ENCODE measurements around the gene ALOX5.

ALOX5 gene

GRCh38 chr10:45418849-45419675 lies 45.0 kb downstream of the ALOX5 start:
- no peak for TF ChIP-seq POLR2AphosphoS5 (IDR thresholded peaks at IDR 0.05; ENCODE audit: low read depth, low read length)
- TF ChIP-seq SIN3A (IDR thresholded peaks at IDR 0.05; ENCODE audit: borderline replicate concordance, insufficient read depth, low read length) = no peak
- no peak for TF ChIP-seq FOXP2 (optimal IDR thresholded peaks at IDR 0.05; ENCODE audit: borderline replicate concordance, extremely low read depth, extremely low read length, insufficient read depth)
- TF ChIP-seq REST (IDR thresholded peaks at IDR 0.05; ENCODE audit: insufficient read depth in 1 of 2, low read depth in 2 of 2, low read length in 2 of 2) = no peak
- no peak for TF ChIP-seq TAF1 (IDR thresholded peaks at IDR 0.05; ENCODE audit: borderline replicate concordance, insufficient read depth, low read length)

- TF ChIP-seq POLR2AphosphoS5 (IDR thresholded peaks at IDR 0.05; ENCODE audit: low read depth, low read length) (no peak), FOXP2 (optimal IDR thresholded peaks at IDR 0.05; ENCODE audit: borderline replicate concordance, extremely low read depth, extremely low read length, insufficient read depth) (no peak), SIN3A (IDR thresholded peaks at IDR 0.05; ENCODE audit: borderline replicate concordance, insufficient read depth, low read length) (no peak), REST (IDR thresholded peaks at IDR 0.05; ENCODE audit: insufficient read depth in 1 of 2, low read depth in 2 of 2, low read length in 2 of 2) (no peak)
These were observed 45.6 kb downstream of the ALOX5 start for GRCh38 chr10:45419676-45420025.

- no peak for TF ChIP-seq REST (IDR thresholded peaks at IDR 0.05; ENCODE audit: insufficient read depth in 1 of 2, low read depth in 2 of 2, low read length in 2 of 2)
- no peak for TF ChIP-seq SIN3A (IDR thresholded peaks at IDR 0.05; ENCODE audit: borderline replicate concordance, insufficient read depth, low read length)
- TF ChIP-seq FOXP2 (optimal IDR thresholded peaks at IDR 0.05; ENCODE audit: borderline replicate concordance, extremely low read depth, extremely low read length, insufficient read depth) = no peak
- TF ChIP-seq POLR2AphosphoS5 (IDR thresholded peaks at IDR 0.05; ENCODE audit: low read depth, low read length) = no peak
- TF ChIP-seq TAF1 (IDR thresholded peaks at IDR 0.05; ENCODE audit: borderline replicate concordance, insufficient read depth, low read length) = no peak
These were observed 46.6 kb downstream of the ALOX5 start for GRCh38 chr10:45420453-45421192.

GRCh38 chr10:45421221-45422097 lies 47.4 kb downstream of the ALOX5 start:
- TF ChIP-seq POLR2AphosphoS5 (IDR thresholded peaks at IDR 0.05; ENCODE audit: low read depth, low read length) (no peak), FOXP2 (optimal IDR thresholded peaks at IDR 0.05; ENCODE audit: borderline replicate concordance, extremely low read depth, extremely low read length, insufficient read depth) (no peak), TAF1 (IDR thresholded peaks at IDR 0.05; ENCODE audit: borderline replicate concordance, insufficient read depth, low read length) (no peak), SIN3A (IDR thresholded peaks at IDR 0.05; ENCODE audit: borderline replicate concordance, insufficient read depth, low read length) (no peak), REST (IDR thresholded peaks at IDR 0.05; ENCODE audit: insufficient read depth in 1 of 2, low read depth in 2 of 2, low read length in 2 of 2) (no peak)
